MCF 10A (cell line): ENCODE measurements around the gene UTS2B. TPM values are rescaled to one million over a fixed set of nuclear protein-coding genes. Genes with fewer than 3 reads are reported as not detected.

Source experiments
- BruUV-seq: library from RNA; stranded (reverse); fragments of 400-500 nt; replicated peaks from 2 replicates; lab custom pipeline; 2021; lab: Mats Ljungman, UMichigan
- CTCF ChIA-PET: fragments of 300-600 bp; sonication (Branson Sonifier 250); formaldehyde crosslinking; extraction: SDS; loops from one replicate; lab custom pipeline; 2021; ENCODE audit warnings: antibody characterized with exemption, inconsistent platforms; lab: Yijun Ruan, JAX
- POLR2A ChIA-PET: fragments of 300-600, 350-650 bp; sonication (Branson Sonifier 250); formaldehyde crosslinking; extraction: SDS; loops from one replicate; lab custom pipeline; 2020; ENCODE audit warnings: antibody characterized with exemption, inconsistent platforms; lab: Yijun Ruan, JAX
- DNase-seq: peaks from one replicate; pipeline ENCODE4 v3.0.0-alpha.2; 2018; ENCODE audit not compliant: unreplicated experiment
- H3K27ac Mint-ChIP-seq: one replicate; pipeline ENCODE4 v1.8.0; 2022; ENCODE audit warnings: mild to moderate bottlenecking, low read depth, mixed read lengths; ENCODE audit not compliant: unreplicated experiment
- H3K27me3 Mint-ChIP-seq: one replicate; pipeline ENCODE4 v1.8.0; 2022; ENCODE audit warnings: mixed read lengths; ENCODE audit not compliant: insufficient read depth, unreplicated experiment
- H3K36me3 Mint-ChIP-seq: one replicate; pipeline ENCODE4 v1.8.0; 2022; ENCODE audit warnings: mild to moderate bottlenecking, moderate library complexity, mixed read lengths; ENCODE audit not compliant: insufficient read depth, unreplicated experiment
- H3K4me1 Mint-ChIP-seq: one replicate; pipeline ENCODE4 v1.8.0; 2022; ENCODE audit warnings: mixed read lengths; ENCODE audit not compliant: insufficient read depth, unreplicated experiment
- H3K4me3 Mint-ChIP-seq: one replicate; pipeline ENCODE4 v1.8.0; 2022; ENCODE audit warnings: mild to moderate bottlenecking, moderate library complexity, mixed read lengths; ENCODE audit not compliant: unreplicated experiment
- H3K9me3 Mint-ChIP-seq: one replicate; pipeline ENCODE4 v1.8.0; 2022; ENCODE audit warnings: mixed read lengths; ENCODE audit not compliant: unreplicated experiment
- CTCF ChIP-seq: fragments of 200-600 bp; IDR thresholded peaks from one replicate; pipeline ENCODE4 v1.8.0; 2022; ENCODE audit warnings: antibody characterized with exemption, mild to moderate bottlenecking; ENCODE audit not compliant: unreplicated experiment
- intact Hi-C: fragments of 100-400 bp; cut with micrococcal nuclease; formaldehyde crosslinking; loops from 2 replicates; pipeline ENCODE4 v1.14.1; 2022
- total RNA-seq: library from RNA; stranded (reverse); gene quantifications from 2 replicates; pipeline ENCODE4 v1.2.3, GENCODE V29; 2022

The UTS2B gene
- total RNA-seq, 1 experiment from 2014 or later = 0.26 TPM

- BruUV-seq = no TSS peak
- no peak for DNase-seq
- no peak overlapping the region for H3K27ac Mint-ChIP-seq
- no peaks in the 10 kb centered on the region for H3K4me1 Mint-ChIP-seq
- no peak overlapping the region for H3K4me3 Mint-ChIP-seq
- no peaks in the 10 kb centered on the region for H3K27me3 Mint-ChIP-seq
- TF ChIP-seq CTCF = no peak
- no peaks in the 10 kb centered on the region for H3K9me3 Mint-ChIP-seq
- intact Hi-C loops = no loop called here
- POLR2A ChIA-PET = no interaction called here
- CTCF ChIA-PET = interaction anchor here (0.8 kb wide), 1 partner anchor 88 kb away, joined by 3 read pairs; no protein-coding TSS in a partner anchor
- no peaks in the 10 kb centered on the region for H3K36me3 Mint-ChIP-seq
Observed at GRCh38 chr3:191314109-191314728, 16.1 kb downstream of the UTS2B start.

- no peak for TF ChIP-seq CTCF
- POLR2A ChIA-PET = no interaction called here
- no peaks in the 10 kb centered on the region for H3K36me3 Mint-ChIP-seq
- H3K4me1 Mint-ChIP-seq = no peaks in the 10 kb centered on the region
- no TSS peak for BruUV-seq
- H3K9me3 Mint-ChIP-seq = no peaks in the 10 kb centered on the region
- intact Hi-C loops = no loop called here
- DNase-seq = no peak
- CTCF ChIA-PET = interaction anchor here (0.8 kb wide), 1 partner anchor 87 kb away, joined by 3 read pairs; no protein-coding TSS in a partner anchor
- no peaks in the 10 kb centered on the region for H3K27me3 Mint-ChIP-seq
- H3K27ac Mint-ChIP-seq = no peak overlapping the region
- no peak overlapping the region for H3K4me3 Mint-ChIP-seq
Observed at GRCh38 chr3:191313296-191313695, 17.0 kb downstream of the UTS2B start.

GRCh38 chr3:191307341-191307740 lies 23.0 kb downstream of the UTS2B start:
- H3K27me3 Mint-ChIP-seq = no peaks in the 10 kb centered on the region
- no TSS peak for BruUV-seq
- POLR2A ChIA-PET = no interaction called here
- CTCF ChIA-PET = no interaction called here
- H3K27ac Mint-ChIP-seq = no peak overlapping the region
- H3K36me3 Mint-ChIP-seq = no peaks in the 10 kb centered on the region
- TF ChIP-seq CTCF = no peak
- no peak overlapping the region for H3K4me3 Mint-ChIP-seq
- intact Hi-C loops = no loop called here
- no peaks in the 10 kb centered on the region for H3K4me1 Mint-ChIP-seq
- no peaks in the 10 kb centered on the region for H3K9me3 Mint-ChIP-seq
- DNase-seq = no peak

DNA sequence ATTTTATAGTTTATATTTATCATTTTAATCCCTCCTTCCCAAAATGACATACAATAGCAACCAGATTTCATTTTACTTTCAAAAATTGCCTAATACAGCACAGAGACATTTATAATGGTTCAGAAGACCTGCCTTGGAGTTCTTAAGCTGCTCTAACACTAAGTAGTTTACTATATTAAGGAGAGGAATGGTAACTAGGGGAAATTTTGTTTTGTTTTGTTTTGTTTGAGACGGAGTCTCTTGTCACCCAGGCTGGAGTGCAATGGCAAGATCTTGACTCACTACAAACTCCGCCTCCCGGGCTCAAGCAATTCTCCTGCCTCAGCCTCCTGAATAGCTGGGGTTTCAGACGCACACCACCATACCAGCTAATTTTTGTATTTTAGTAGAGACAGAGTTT lies 23.9 kb downstream of the UTS2B start:
- Mint-ChIP-seq H3K27me3 (no peaks in the 10 kb centered on the region), H3K9me3 (no peaks in the 10 kb centered on the region), H3K4me3 (no peak overlapping the region), H3K36me3 (no peaks in the 10 kb centered on the region), H3K27ac (no peak overlapping the region), H3K4me1 (no peaks in the 10 kb centered on the region)
- ChIA-PET CTCF (no interaction called here), POLR2A (interaction anchor here (0.6 kb wide), 1 partner anchor 57 kb away, joined by 3 read pairs; no protein-coding TSS in a partner anchor)
- intact Hi-C loops = no loop called here
- no TSS peak for BruUV-seq
- DNase-seq = no peak
- TF ChIP-seq CTCF = no peak
